ENCODE results near the gene AGBL1.

GRCh38 chr15:86571873-86572272 lies 492.2 kb downstream of the AGBL1 start:
- TF ChIP-seq TAF1 (IDR thresholded peaks at IDR 0.05; ENCODE audit: borderline replicate concordance, insufficient read depth, low read length) = no peak
- TF ChIP-seq SIN3A (IDR thresholded peaks at IDR 0.05; ENCODE audit: borderline replicate concordance, insufficient read depth, low read length) = no peak
- no peak for TF ChIP-seq REST (IDR thresholded peaks at IDR 0.05; ENCODE audit: insufficient read depth in 1 of 2, low read depth in 2 of 2, low read length in 2 of 2)

Measured in PFSK-1 (cell line).